Measurements from ENCODE around the gene DPM2.

The DPM2 gene

GRCh38 chr9:127940593-127940992, 2.9 kb upstream of the DPM2 start:
- H3K4me3 ChIP-seq (ENCODE audit: low read depth, low read length) = no peak overlapping the region
- no peak for TF ChIP-seq POLR2A (IDR thresholded peaks at IDR 0.05; ENCODE audit: extremely low read depth, insufficient read length)
- no peak for TF ChIP-seq MAX (IDR thresholded peaks at IDR 0.05; ENCODE audit: low read depth, low read length)
- TF ChIP-seq MYC (IDR thresholded peaks at IDR 0.05; ENCODE audit: low read depth, low read length) = no peak
- TF ChIP-seq, protein P1, sequence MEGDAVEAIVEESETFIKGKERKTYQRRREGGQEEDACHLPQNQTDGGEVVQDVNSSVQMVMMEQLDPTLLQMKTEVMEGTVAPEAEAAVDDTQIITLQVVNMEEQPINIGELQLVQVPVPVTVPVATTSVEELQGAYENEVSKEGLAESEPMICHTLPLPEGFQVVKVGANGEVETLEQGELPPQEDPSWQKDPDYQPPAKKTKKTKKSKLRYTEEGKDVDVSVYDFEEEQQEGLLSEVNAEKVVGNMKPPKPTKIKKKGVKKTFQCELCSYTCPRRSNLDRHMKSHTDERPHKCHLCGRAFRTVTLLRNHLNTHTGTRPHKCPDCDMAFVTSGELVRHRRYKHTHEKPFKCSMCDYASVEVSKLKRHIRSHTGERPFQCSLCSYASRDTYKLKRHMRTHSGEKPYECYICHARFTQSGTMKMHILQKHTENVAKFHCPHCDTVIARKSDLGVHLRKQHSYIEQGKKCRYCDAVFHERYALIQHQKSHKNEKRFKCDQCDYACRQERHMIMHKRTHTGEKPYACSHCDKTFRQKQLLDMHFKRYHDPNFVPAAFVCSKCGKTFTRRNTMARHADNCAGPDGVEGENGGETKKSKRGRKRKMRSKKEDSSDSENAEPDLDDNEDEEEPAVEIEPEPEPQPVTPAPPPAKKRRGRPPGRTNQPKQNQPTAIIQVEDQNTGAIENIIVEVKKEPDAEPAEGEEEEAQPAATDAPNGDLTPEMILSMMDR (IDR thresholded peaks at IDR 0.05; ENCODE audit: low read depth, low read length) = no peak
- no peak for DNase-seq (ENCODE audit: low read depth)

DNA sequence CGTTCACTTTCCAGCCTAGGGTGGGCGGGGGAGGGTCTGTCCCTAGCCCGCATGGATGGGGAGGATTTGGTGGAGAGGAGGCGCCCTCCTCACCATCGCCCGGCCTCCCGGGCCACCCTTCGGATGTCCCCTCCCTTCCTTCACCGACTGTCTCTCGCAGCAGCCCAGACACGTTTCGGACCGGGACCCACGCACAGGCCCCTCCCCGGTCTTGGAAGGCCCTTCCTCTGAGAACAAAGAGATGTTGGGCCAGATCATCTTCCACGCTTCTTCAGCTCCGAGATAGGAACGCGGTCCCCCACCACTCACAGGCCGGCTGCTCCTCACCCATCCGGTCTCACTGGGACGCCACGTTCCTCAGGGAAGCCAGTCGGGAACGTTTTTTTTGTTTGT, 640 bp upstream of the DPM2 start:
- H3K4me3 ChIP-seq (ENCODE audit: low read depth, low read length) = no peak overlapping the region
- no peak for DNase-seq (ENCODE audit: low read depth)
- TF ChIP-seq MYC (IDR thresholded peaks at IDR 0.05; ENCODE audit: low read depth, low read length) = no peak
- no peak for TF ChIP-seq MAX (IDR thresholded peaks at IDR 0.05; ENCODE audit: low read depth, low read length)
- TF ChIP-seq POLR2A (IDR thresholded peaks at IDR 0.05; ENCODE audit: extremely low read depth, insufficient read length) = no peak
- TF ChIP-seq, protein P1 (IDR thresholded peaks at IDR 0.05; ENCODE audit: low read depth, low read length) = no peak

- TF ChIP-seq, protein P1 (IDR thresholded peaks at IDR 0.05; ENCODE audit: low read depth, low read length) = no peak
- TF ChIP-seq MYC (IDR thresholded peaks at IDR 0.05; ENCODE audit: low read depth, low read length) (no peak), POLR2A (IDR thresholded peaks at IDR 0.05; ENCODE audit: extremely low read depth, insufficient read length) (no peak), MAX (IDR thresholded peaks at IDR 0.05; ENCODE audit: low read depth, low read length) (no peak)
- peak overlapping the region; percentile 88 for H3K4me3 ChIP-seq (ENCODE audit: low read depth, low read length)
- DNase-seq (ENCODE audit: low read depth) = no peak
These were observed 632 bp downstream of the DPM2 start for GRCh38 chr9:127937056-127937387.

DNA sequence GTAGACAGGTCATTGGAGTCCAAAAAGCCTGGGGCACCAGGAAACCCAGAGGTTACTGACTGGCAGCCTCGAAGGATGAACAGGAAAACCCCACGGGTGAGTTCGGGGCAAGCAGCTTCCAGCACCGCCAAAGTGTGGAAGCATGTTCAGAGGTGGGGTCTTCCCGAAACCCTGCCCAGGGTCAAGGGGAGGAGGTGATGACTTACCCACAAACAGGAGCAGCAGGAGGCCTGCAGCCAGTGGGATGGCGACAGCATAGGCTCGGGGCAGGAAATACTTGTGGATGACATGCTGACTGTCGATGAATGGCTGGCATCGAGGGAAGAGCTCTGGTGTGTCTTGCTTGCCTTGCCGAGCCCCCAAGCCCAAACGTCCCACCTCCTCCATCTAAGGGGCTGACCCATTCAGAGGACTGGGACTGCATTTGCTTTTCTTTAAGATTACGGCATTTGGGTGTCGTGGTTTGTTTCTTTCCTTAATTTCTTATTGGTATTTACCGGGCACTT, 1.3 kb downstream of the DPM2 start:
- peak overlapping the region; percentile 88 for H3K4me3 ChIP-seq (ENCODE audit: low read depth, low read length)
- TF ChIP-seq, protein P1 (IDR thresholded peaks at IDR 0.05; ENCODE audit: low read depth, low read length) = no peak
- no peak for TF ChIP-seq MYC (IDR thresholded peaks at IDR 0.05; ENCODE audit: low read depth, low read length)
- no peak for TF ChIP-seq POLR2A (IDR thresholded peaks at IDR 0.05; ENCODE audit: extremely low read depth, insufficient read length)
- no peak for TF ChIP-seq MAX (IDR thresholded peaks at IDR 0.05; ENCODE audit: low read depth, low read length)
- DNase-seq (ENCODE audit: low read depth) = no peak

DNA sequence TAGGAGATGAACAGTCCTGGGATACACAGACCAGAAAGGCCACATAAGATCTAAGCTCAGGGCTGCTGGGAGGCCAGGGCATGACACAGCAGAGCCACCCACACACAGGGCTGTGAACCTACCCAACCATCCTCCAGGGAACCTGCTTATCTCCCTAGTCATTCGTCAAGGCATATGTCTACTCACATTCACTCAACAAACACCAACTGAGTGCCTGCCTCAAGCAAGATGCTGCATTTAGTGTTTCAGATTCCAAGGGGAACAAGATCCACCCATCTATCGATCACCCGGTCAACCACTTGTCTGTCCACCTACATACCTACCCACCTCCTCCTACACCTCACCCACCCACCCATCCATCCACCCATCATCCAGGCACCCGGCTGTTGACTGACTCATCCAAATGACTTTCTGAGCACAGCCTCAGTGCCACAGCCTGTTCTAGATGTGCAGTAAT, 1.9 kb downstream of the DPM2 start:
- no peak overlapping the region for H3K4me3 ChIP-seq (ENCODE audit: low read depth, low read length)

More for the DNA sequence above, 1.9 kb downstream of the DPM2 start:
- TF ChIP-seq, protein P1 (IDR thresholded peaks at IDR 0.05; ENCODE audit: low read depth, low read length) = no peak
- TF ChIP-seq POLR2A (IDR thresholded peaks at IDR 0.05; ENCODE audit: extremely low read depth, insufficient read length) = no peak
- no peak for TF ChIP-seq MYC (IDR thresholded peaks at IDR 0.05; ENCODE audit: low read depth, low read length)
- no peak for TF ChIP-seq MAX (IDR thresholded peaks at IDR 0.05; ENCODE audit: low read depth, low read length)
- DNase-seq (ENCODE audit: low read depth) = no peak

Data from NB4 (cell line).